GM12864 (cell line): Measurements from ENCODE around the gene POLG.

Source experiments
- DNase-seq: peaks from one replicate; pipeline ENCODE4 v3.0.0-alpha.2; 2011; ENCODE audit warnings: low read depth
- H3K4me3 ChIP-seq: 2 replicates; pipeline ENCODE4 v1.5.1; 2011; ENCODE audit warnings: mild to moderate bottlenecking, low read depth, low read length, control low read depth
- TF ChIP-seq, protein P1 (sequence below): IDR thresholded peaks from 2 replicates; pipeline ENCODE4 v1.5.1; 2011; ENCODE audit warnings: low read depth, mild to moderate bottlenecking, moderate library complexity, low read length, control low read depth, inconsistent platforms; ENCODE audit errors: missing control alignments

POLG gene

GRCh38 chr15:89315375-89315929 is 19.2 kb downstream of the POLG start:
- TF ChIP-seq, protein P1, sequence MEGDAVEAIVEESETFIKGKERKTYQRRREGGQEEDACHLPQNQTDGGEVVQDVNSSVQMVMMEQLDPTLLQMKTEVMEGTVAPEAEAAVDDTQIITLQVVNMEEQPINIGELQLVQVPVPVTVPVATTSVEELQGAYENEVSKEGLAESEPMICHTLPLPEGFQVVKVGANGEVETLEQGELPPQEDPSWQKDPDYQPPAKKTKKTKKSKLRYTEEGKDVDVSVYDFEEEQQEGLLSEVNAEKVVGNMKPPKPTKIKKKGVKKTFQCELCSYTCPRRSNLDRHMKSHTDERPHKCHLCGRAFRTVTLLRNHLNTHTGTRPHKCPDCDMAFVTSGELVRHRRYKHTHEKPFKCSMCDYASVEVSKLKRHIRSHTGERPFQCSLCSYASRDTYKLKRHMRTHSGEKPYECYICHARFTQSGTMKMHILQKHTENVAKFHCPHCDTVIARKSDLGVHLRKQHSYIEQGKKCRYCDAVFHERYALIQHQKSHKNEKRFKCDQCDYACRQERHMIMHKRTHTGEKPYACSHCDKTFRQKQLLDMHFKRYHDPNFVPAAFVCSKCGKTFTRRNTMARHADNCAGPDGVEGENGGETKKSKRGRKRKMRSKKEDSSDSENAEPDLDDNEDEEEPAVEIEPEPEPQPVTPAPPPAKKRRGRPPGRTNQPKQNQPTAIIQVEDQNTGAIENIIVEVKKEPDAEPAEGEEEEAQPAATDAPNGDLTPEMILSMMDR: no peak
- H3K4me3 ChIP-seq: no peak overlapping the region
- DNase-seq: no peak

DNA sequence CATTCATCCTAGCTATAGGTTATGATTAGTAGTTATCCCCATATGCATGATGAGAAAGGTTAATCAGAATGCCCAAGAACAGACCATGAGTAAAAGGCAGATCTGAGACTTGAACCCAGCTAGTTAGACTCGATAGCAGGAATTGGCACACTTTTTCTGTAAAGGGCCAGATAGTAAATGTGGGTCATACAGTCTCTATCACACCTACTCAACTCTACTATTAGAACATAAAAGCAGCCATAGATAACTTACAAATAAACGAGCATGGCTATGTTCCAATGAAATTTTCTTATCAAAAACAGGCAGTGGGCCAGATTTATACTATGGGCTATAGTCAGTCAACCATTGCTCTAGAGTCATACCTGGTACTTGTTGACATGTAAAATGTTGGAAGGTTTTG is 24.6 kb downstream of the POLG start:
- TF ChIP-seq, protein P1: no peak
- H3K4me3 ChIP-seq: no peak overlapping the region
- no peak for DNase-seq

DNA sequence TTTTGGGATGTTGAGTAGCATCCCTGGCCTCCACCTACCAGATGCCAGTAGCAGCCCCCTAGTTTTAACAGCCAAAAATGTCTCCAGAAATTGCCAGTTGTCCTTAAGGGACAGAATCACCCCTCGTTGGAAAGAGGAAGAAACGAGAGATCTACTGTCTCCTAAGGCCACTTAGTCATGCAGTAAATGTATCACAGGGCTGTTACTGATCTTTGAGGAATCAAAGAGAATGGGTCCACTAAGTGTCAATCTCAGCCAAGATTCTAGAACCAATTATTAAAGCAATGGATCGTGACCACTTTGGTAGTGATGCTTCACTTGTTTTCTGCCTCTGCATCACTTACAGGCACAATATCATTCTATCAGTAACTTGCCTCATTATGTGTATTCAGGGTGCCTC is 26.4 kb downstream of the POLG start:
- no peak for DNase-seq
- no peak overlapping the region for H3K4me3 ChIP-seq
- TF ChIP-seq, protein P1: no peak

DNA sequence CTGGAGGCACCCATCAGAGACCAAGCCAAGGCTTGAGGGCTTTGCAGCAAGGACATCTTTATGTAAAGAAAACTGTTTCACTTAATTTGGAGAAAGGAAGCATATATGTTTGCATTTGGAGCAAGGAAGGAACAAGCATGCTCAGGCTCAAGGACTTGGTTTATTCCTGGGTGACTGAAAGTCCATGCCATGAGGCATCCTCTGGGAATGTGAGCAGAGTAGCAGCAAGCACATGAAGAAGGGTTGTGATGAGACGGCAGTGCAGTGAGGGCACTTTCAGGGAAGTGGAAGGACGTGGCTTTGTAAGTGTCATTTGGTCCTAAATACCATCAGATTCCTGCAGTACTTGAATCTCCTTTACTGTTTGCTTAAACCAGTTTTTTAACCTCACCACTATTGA is 26.8 kb downstream of the POLG start:
- TF ChIP-seq, protein P1: no peak
- DNase-seq: no peak
- H3K4me3 ChIP-seq: no peak overlapping the region

DNA sequence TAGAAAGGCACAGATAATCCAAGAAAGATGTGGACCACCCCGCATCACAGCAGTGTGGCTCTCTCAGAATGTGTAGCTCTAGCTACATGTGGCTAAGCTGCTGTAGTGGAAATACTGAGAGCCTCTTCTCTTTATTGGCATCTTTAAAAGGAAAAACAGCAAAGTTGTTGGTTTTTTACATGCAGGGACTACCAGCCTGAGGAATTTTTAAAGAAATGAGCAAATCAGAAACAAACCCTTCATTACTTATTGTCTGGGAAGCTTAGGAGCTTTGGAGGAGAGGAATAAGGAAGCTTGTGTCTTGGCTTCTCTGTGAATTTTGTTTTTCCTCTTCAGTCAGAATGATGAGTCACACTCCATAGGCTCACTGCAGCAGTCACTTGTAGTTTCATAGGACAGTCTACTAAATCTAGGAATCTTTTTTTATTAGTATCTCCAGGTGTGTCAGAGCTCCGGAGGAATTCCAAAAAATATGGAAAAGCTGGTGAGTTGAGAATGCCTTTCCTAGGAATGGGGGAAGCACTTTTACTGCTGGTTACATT is 27.5 kb downstream of the POLG start:
- no peak for DNase-seq
- TF ChIP-seq, protein P1: no peak
- no peak overlapping the region for H3K4me3 ChIP-seq

- no peak for DNase-seq
- TF ChIP-seq, protein P1: no peak
Observed at GRCh38 chr15:89305395-89305794, 29.2 kb downstream of the POLG start.

DNA sequence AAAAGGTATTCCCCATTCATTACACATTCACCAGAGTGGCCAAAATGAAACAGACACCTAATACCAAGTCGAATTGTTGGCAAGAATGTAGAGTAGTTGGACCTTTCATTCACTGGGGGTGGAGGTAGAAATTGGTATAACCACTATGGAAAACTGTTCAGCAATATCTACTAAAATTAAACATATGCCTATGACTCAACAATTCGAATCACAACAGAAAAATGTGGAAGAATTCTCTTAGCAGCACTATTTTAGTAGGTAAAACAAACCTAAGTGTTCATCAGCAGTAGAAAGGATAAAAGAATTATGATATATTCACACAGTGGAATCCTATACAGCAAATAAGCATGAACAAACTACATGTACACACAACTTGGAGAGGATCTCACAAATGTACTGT is 30.6 kb downstream of the POLG start:
- H3K4me3 ChIP-seq: no peak overlapping the region
- TF ChIP-seq, protein P1: no peak
- DNase-seq: no peak

More at GRCh38 chr15:89305395-89305794, 29.2 kb downstream of the POLG start:
- H3K4me3 ChIP-seq: no peak overlapping the region
